ENCODE measurements around the gene MYH10. TPM values are rescaled to one million over a fixed set of nuclear protein-coding genes. Genes with fewer than 3 reads are reported as not detected.
A peak's percentile ranks its signal among the peaks of the same experiment; 100 is the strongest.

MYH10 gene
- total and polyA plus RNA-seq, 9 donors, result 30.4 to 117 (median 75.5) TPM

- Histone ChIP-seq H3K4me3 (no peak overlapping the region), H3K27me3 (no peaks in the 10 kb centered on the region), H3K27ac (no peak overlapping the region), H3K36me3 (no peaks in the 10 kb centered on the region), H3K9me3 (no peaks in the 10 kb centered on the region), H3K4me1 (ENCODE audit: insufficient read depth) (no peaks in the 10 kb centered on the region)
- no peak for DNase-seq
- no peak for TF ChIP-seq POLR2A (IDR thresholded peaks at IDR 0.05)
- no peak for TF ChIP-seq EP300 (IDR thresholded peaks at IDR 0.05)
- no peak for TF ChIP-seq CTCF (IDR thresholded peaks at IDR 0.05)
- WGBS, 3 donors, result 92 to 95% (median 94%) methylated on average over 17 of the region's 17 CpGs
- intact Hi-C loops (cut with DNase I), result no loop called here
Measured at GRCh38 chr17:8492121-8492520, 138.4 kb downstream of the MYH10 start.

GRCh38 chr17:8490256-8491023, 140.1 kb downstream of the MYH10 start:
- WGBS, 3 donors, result 75 to 84% (median 78%) methylated on average over 17 of the region's 17 CpGs
- Histone ChIP-seq H3K27ac (no peak overlapping the region), H3K4me3 (no peak overlapping the region), H3K4me1 (ENCODE audit: insufficient read depth) (no peaks in the 10 kb centered on the region), H3K9me3 (no peaks in the 10 kb centered on the region), H3K27me3 (no peaks in the 10 kb centered on the region), H3K36me3 (no peaks in the 10 kb centered on the region)
- DNase-seq, result no peak
- intact Hi-C loops (cut with DNase I), result no loop called here
- TF ChIP-seq POLR2A (IDR thresholded peaks at IDR 0.05), result no peak
- no peak for TF ChIP-seq CTCF (IDR thresholded peaks at IDR 0.05)
- TF ChIP-seq EP300 (IDR thresholded peaks at IDR 0.05), result no peak

GRCh38 chr17:8489841-8490240, 140.7 kb downstream of the MYH10 start:
- Histone ChIP-seq H3K27me3 (no peaks in the 10 kb centered on the region), H3K27ac (no peak overlapping the region), H3K9me3 (no peaks in the 10 kb centered on the region), H3K4me1 (ENCODE audit: insufficient read depth) (no peaks in the 10 kb centered on the region), H3K36me3 (no peaks in the 10 kb centered on the region), H3K4me3 (no peak overlapping the region)
- no peak for TF ChIP-seq POLR2A (IDR thresholded peaks at IDR 0.05)
- WGBS, 3 donors, result 77 to 80% (median 79%) methylated on average over 3 of the region's 3 CpGs
- intact Hi-C loops (cut with DNase I), result no loop called here
- no peak for DNase-seq

- no peaks in the 10 kb centered on the region for H3K4me1 ChIP-seq (ENCODE audit: insufficient read depth)
- H3K27ac ChIP-seq, result no peak overlapping the region
- no peaks in the 10 kb centered on the region for H3K27me3 ChIP-seq
- WGBS, 3 donors, result 25 to 51% (median 31%) methylated on average over 4 of the region's 4 CpGs
- no peaks in the 10 kb centered on the region for H3K9me3 ChIP-seq
- peak in 2 of 5 donors; percentile 48 to 50 for DNase-seq
- TF ChIP-seq CTCF (IDR thresholded peaks at IDR 0.05) (no peak), POLR2A (IDR thresholded peaks at IDR 0.05) (no peak), EP300 (IDR thresholded peaks at IDR 0.05) (no peak)
- H3K36me3 ChIP-seq, result no peaks in the 10 kb centered on the region
- intact Hi-C loops (cut with DNase I), result no loop called here
- H3K4me3 ChIP-seq, result no peak overlapping the region
Measured at GRCh38 chr17:8488901-8489300, 141.6 kb downstream of the MYH10 start.

GRCh38 chr17:8488491-8488890, 142.0 kb downstream of the MYH10 start:
- Histone ChIP-seq H3K36me3 (no peaks in the 10 kb centered on the region), H3K4me1 (ENCODE audit: insufficient read depth) (no peaks in the 10 kb centered on the region), H3K27ac (no peak overlapping the region), H3K4me3 (no peak overlapping the region), H3K9me3 (no peaks in the 10 kb centered on the region), H3K27me3 (no peaks in the 10 kb centered on the region)
- 92 to 96% (median 94%) methylated on average over 6 of the region's 6 CpGs for WGBS, 3 donors
- intact Hi-C loops (cut with DNase I), result no loop called here
- DNase-seq, result no peak
- TF ChIP-seq EP300 (IDR thresholded peaks at IDR 0.05), result no peak
- no peak for TF ChIP-seq CTCF (IDR thresholded peaks at IDR 0.05)
- no peak for TF ChIP-seq POLR2A (IDR thresholded peaks at IDR 0.05)

Measured in ovary (tissue), 9 donors.